Activated CD8-positive, alpha-beta memory T cell treated with anti-CD3 and anti-CD28 coated beads, Interleukin-2, amount 50 U/mL, for 24 hours (primary cell): ENCODE measurements around the gene FGA.

Experiments
- DNase-seq: peaks from one replicate; pipeline ENCODE4 v3.0.0-alpha.2; 2020; ENCODE audit errors: extremely low read depth

The FGA gene

GRCh38 chr4:154590329-154591006, at the start of gene FGA:
Gene FGA, minus strand, starts transcription at chr4:154590742. Its CDS starts 55 bp downstream, at chr4:154590687.
- DNase-seq: no peak

GRCh38 chr4:154634058-154634457, 43.5 kb upstream of the FGA start:
- DNase-seq: no peak

GRCh38 chr4:154631828-154632227, 41.3 kb upstream of the FGA start:
- no peak for DNase-seq

GRCh38 chr4:154630324-154630723, 39.8 kb upstream of the FGA start:
- DNase-seq: no peak

- DNase-seq: no peak
These were observed 36.4 kb upstream of the FGA start for GRCh38 chr4:154626793-154627484.

- no peak for DNase-seq
These were observed 35.4 kb upstream of the FGA start for GRCh38 chr4:154625971-154626370.

GRCh38 chr4:154623995-154624394, 33.5 kb upstream of the FGA start:
- DNase-seq: no peak

- no peak for DNase-seq
These were observed 32.9 kb upstream of the FGA start for GRCh38 chr4:154623436-154623835.

GRCh38 chr4:154622598-154622997, 32.1 kb upstream of the FGA start:
- DNase-seq: no peak

- no peak for DNase-seq
These were observed 29.6 kb upstream of the FGA start for GRCh38 chr4:154620111-154620510.

- DNase-seq: no peak
These were observed 28.3 kb upstream of the FGA start for GRCh38 chr4:154618708-154619315.

- no peak for DNase-seq
These were observed 27.3 kb upstream of the FGA start for GRCh38 chr4:154617820-154618317.

- no peak for DNase-seq
These were observed 26.2 kb upstream of the FGA start for GRCh38 chr4:154616731-154617130.

- no peak for DNase-seq
These were observed 25.7 kb upstream of the FGA start for GRCh38 chr4:154616287-154616686.

- DNase-seq: no peak
These were observed 24.7 kb upstream of the FGA start for GRCh38 chr4:154615211-154615610.

GRCh38 chr4:154614306-154614705, 23.8 kb upstream of the FGA start:
- no peak for DNase-seq

- DNase-seq: no peak
These were observed 22.2 kb upstream of the FGA start, which contains the start of gene FGG for GRCh38 chr4:154612472-154613414. Gene FGG, minus strand, starts transcription at chr4:154612656. Its CDS starts 47 bp downstream, at chr4:154612609.

GRCh38 chr4:154611833-154612232, 21.3 kb upstream of the FGA start:
- DNase-seq: no peak

GRCh38 chr4:154610582-154610981, 20.0 kb upstream of the FGA start:
- no peak for DNase-seq

- DNase-seq: no peak
These were observed 19.0 kb upstream of the FGA start for GRCh38 chr4:154609532-154609931.

GRCh38 chr4:154608361-154609252, 18.1 kb upstream of the FGA start:
- DNase-seq: no peak
